Endothelial cell of umbilical vein (primary cell): ENCODE data around the gene XPOT.

Experiments used
- EZH2 ChIP-seq: IDR thresholded peaks from 2 replicates; pipeline ENCODE4 v1.6.1; 2012; ENCODE audit warnings: borderline replicate concordance, low read depth, mild to moderate bottlenecking, moderate library complexity, low read length, inconsistent platforms; ENCODE audit not compliant: severe bottlenecking
- FOS ChIP-seq: IDR thresholded peaks from 2 replicates; pipeline ENCODE4 v1.6.1; 2011; ENCODE audit warnings: mild to moderate bottlenecking, low read length, moderate library complexity, borderline replicate concordance; ENCODE audit not compliant: insufficient read depth
- GATA2 ChIP-seq: IDR thresholded peaks from 2 replicates; pipeline ENCODE4 v1.7.0; 2011; ENCODE audit warnings: low read depth, mild to moderate bottlenecking, moderate library complexity, mixed read lengths, low read length; ENCODE audit not compliant: insufficient read length, insufficient read depth
- JUN ChIP-seq: IDR thresholded peaks from 2 replicates; pipeline ENCODE4 v1.6.1; 2011; ENCODE audit warnings: borderline replicate concordance, low read depth; ENCODE audit not compliant: insufficient read length, insufficient read depth
- MYC ChIP-seq: IDR thresholded peaks from one replicate; pipeline ENCODE4 v1.6.1; 2011; ENCODE audit warnings: mild to moderate bottlenecking, low read depth, low read length
- POLR2A ChIP-seq: IDR thresholded peaks from 2 replicates; pipeline ENCODE4 v1.6.1; 2012; ENCODE audit warnings: low read depth, mild to moderate bottlenecking, control low read depth, low read length
- POLR2AphosphoS5 ChIP-seq: IDR thresholded peaks from 2 replicates; pipeline ENCODE4 v1.6.1; 2012; ENCODE audit warnings: low read depth, mild to moderate bottlenecking, control low read depth, low read length, moderate library complexity; ENCODE audit not compliant: insufficient read depth
- TF ChIP-seq, protein P1 (sequence below), 2 donors: IDR thresholded peaks; 1 replicate in 1 of 2; 2 replicates in 1 of 2; pipeline ENCODE4 v1.5.1; 2011; ENCODE audit warnings: low read length in 2 of 2, mild to moderate bottlenecking in 2 of 2, moderate library complexity in 2 of 2, control low read depth in 1 of 2, inconsistent platforms in 1 of 2, low read depth in 1 of 2; ENCODE audit not compliant: insufficient read depth in 1 of 2; ENCODE audit errors: extremely low read depth in 1 of 2
- TF ChIP-seq, protein P2 (sequence below): IDR thresholded peaks from 2 replicates; pipeline ENCODE4 v1.6.1; 2011; ENCODE audit not compliant: insufficient read depth, insufficient read length

DNA sequence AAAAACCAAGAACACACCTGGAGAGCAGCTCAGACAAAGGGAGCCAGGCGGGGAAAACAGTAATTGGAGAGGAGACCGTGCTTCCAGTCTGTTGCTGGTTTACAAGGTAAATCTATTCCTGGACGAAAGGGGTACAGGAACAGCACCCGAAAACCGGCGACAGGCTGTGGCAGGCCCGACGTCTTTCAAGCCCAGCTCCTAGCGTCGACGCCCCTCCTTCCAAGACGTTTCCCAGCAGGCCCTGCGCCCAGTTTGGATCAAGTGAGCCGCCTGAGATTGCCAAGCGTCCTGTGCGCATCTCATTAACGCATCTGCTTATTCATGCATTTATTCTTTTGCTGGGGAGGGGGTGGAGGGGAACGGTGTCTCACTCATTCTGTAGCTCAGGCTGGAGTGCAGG lies 15.0 kb upstream of the XPOT start:
- TF ChIP-seq, protein P1, sequence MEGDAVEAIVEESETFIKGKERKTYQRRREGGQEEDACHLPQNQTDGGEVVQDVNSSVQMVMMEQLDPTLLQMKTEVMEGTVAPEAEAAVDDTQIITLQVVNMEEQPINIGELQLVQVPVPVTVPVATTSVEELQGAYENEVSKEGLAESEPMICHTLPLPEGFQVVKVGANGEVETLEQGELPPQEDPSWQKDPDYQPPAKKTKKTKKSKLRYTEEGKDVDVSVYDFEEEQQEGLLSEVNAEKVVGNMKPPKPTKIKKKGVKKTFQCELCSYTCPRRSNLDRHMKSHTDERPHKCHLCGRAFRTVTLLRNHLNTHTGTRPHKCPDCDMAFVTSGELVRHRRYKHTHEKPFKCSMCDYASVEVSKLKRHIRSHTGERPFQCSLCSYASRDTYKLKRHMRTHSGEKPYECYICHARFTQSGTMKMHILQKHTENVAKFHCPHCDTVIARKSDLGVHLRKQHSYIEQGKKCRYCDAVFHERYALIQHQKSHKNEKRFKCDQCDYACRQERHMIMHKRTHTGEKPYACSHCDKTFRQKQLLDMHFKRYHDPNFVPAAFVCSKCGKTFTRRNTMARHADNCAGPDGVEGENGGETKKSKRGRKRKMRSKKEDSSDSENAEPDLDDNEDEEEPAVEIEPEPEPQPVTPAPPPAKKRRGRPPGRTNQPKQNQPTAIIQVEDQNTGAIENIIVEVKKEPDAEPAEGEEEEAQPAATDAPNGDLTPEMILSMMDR (IDR thresholded peaks at IDR 0.05; ENCODE audit: extremely low read depth in 1 of 2, insufficient read depth in 1 of 2, low read depth in 1 of 2, low read length in 2 of 2): no peak
- TF ChIP-seq POLR2AphosphoS5 (no peak), JUN (no peak), POLR2A (no peak), EZH2 (no peak), FOS (no peak), GATA2 (no peak), MYC (no peak)
- TF ChIP-seq, protein P2, sequence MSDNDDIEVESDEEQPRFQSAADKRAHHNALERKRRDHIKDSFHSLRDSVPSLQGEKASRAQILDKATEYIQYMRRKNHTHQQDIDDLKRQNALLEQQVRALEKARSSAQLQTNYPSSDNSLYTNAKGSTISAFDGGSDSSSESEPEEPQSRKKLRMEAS: no peak
